Measurements from ENCODE around the gene SMIM22. TPM values are rescaled to one million over a fixed set of nuclear protein-coding genes. Genes with fewer than 3 reads are reported as not detected.

SMIM22 gene
- total and polyA plus RNA-seq, 2 donors, result 3.9 to 16.2 TPM

DNA sequence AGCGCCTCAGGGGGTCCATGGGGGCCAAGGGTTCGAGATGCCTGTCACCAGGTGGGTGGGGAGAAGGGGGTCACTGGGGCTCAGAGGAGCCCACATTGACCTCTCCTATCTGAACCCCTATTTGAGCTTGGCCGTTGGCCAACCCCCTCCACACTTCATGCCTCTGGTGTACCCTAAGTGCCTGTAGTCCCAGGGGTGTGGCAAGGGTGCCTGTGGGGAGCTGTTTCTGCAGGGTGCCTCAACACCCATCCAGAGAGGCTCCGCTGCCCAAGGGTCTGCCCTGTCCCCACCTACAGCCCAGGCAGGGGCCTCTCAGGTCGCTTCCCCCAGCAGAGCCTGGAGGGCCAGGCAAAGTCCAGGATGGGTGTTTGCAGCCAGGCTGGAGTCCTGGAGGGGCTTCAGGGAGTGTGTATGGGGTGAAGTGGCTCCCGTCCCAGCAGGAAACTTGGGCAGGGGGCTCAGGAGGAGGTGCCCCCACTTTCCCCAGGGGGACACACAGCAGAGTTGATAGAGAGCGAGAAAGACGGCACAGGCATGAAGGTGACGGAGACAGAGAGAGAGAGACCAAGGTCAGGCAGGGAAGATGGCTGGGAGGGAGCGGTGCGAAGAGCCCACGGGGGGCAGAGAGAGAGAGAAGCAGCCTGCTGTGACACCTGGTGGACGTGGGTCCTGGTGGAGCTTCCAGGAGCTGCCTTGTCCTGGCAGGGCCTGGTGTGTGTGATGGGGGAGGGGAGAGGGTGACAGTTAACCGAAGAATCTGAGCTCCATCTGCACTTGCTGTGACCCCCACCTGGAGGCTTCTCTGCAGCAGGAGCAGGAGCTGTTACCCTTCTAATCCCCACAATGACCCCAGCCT, 7.3 kb upstream of the SMIM22 start, which contains the start of gene SEPTIN12:
SEPTIN12 (minus strand) TSS at position 719 of the 856 bp plus-strand sequence; CDS start at position 19, 700 bp downstream.
- peak within 1 kb of the TSS in 1 of 2 donors; percentile 44 for H3K27ac ChIP-seq (ENCODE audit: low read depth in 1 of 2, low read length in 1 of 2)
- no peak within 1 kb of the TSS for H3K4me3 ChIP-seq (ENCODE audit: low read length in 2 of 2)
- no peaks in the 10 kb centered on the region for H3K27me3 ChIP-seq (ENCODE audit: control insufficient read depth in 2 of 2, insufficient read depth in 1 of 2, low read length in 1 of 2)
- DNase-seq (ENCODE audit: low read depth in 6 of 9, low spot score in 9 of 9), result peak in 1 of 9 donors; percentile 28
- peaks cover 0 to 14% of the 10 kb centered on the region in 2 donors for H3K4me1 ChIP-seq (ENCODE audit: control insufficient read depth in 2 of 2, insufficient read depth in 2 of 2, low read length in 2 of 2)
- H3K36me3 ChIP-seq (ENCODE audit: control insufficient read depth in 2 of 2, insufficient read depth in 2 of 2, low read length in 1 of 2), result no peaks in the 10 kb centered on the region
- 90% methylated on average over 14 of the region's 14 CpGs for WGBS
- H3K9me3 ChIP-seq (ENCODE audit: control insufficient read depth in 2 of 2, insufficient read depth in 1 of 2, low read length in 1 of 2), result no peaks in the 10 kb centered on the region

DNA sequence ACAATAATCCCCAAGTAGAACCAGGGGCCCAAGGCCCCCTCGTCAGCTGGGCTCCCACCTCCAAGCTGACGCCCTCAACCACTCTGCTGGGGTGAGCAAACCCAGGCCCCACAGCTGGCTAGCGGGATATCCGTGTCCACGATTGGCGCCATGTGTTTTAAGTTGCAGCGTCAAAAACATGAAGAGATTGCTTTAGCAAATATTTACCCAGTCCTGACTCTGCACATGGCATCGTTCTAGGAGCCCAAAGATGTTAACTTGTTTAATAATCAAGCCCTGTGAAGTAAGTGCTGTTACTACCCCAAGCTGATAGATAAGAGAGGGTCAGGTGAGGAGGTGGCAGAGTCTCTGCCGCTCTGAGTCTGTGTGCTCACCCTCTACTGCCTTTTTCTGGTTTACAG, 6.7 kb upstream of the SMIM22 start:
- 91% methylated on average over 9 of the region's 9 CpGs for WGBS
- peak in 1 of 9 donors; percentile 47 for DNase-seq (ENCODE audit: low read depth in 6 of 9, low spot score in 9 of 9)

DNA sequence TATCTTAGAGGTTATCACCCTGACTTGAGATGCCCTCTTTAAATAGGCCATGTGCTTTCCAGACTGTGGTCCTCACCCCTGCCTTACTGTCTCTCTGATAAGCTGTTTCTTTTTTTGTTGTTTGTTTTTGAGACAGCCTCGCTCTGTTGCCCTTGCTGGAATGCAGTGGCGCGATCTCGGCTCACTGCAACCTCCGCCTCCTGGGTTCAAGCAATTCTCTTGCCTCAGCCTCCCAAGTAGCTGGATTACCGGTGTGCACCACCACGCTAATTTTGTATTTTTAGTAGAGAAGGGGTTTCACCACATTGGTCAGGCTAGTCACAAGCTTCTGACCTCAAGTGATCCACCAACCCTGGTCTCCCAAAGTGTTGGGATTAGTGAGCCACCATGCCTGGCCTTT, 6.3 kb upstream of the SMIM22 start:
- no peak for DNase-seq (ENCODE audit: low read depth in 6 of 9, low spot score in 9 of 9)
- no peaks in the 10 kb centered on the region for H3K27me3 ChIP-seq (ENCODE audit: control insufficient read depth in 2 of 2, insufficient read depth in 1 of 2, low read length in 1 of 2)

More for the DNA sequence above, 6.7 kb upstream of the SMIM22 start:
- Histone ChIP-seq H3K27ac (ENCODE audit: low read depth in 1 of 2, low read length in 1 of 2) (peak overlapping the region in 1 of 2 donors; percentile 44), H3K4me3 (ENCODE audit: low read length in 2 of 2) (no peak overlapping the region), H3K27me3 (ENCODE audit: control insufficient read depth in 2 of 2, insufficient read depth in 1 of 2, low read length in 1 of 2) (no peaks in the 10 kb centered on the region), H3K9me3 (ENCODE audit: control insufficient read depth in 2 of 2, insufficient read depth in 1 of 2, low read length in 1 of 2) (no peaks in the 10 kb centered on the region), H3K4me1 (ENCODE audit: control insufficient read depth in 2 of 2, insufficient read depth in 2 of 2, low read length in 2 of 2) (peaks cover 0 to 14% of the 10 kb centered on the region in 2 donors), H3K36me3 (ENCODE audit: control insufficient read depth in 2 of 2, insufficient read depth in 2 of 2, low read length in 1 of 2) (no peaks in the 10 kb centered on the region)

DNA sequence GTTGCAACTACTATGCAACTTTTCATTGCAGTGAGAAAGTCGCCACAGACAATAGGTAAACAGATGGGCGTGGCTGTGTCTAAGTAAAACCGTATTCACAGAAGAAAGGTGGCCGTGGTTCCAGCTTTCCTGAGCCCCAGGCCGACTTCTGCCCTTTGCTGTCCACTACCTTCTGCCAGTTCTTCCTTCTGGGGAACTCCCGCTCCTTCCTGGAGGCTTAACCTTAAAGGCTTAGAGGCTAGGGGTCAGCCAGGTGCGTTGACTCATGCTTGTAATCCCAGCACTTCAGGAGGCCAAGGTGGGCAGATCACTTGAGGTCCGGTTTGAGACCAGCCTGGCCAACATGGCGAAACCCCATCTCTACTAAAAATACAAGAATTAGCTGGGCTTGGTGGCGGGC, 4.9 kb upstream of the SMIM22 start:
- WGBS, result 93% methylated on average over 10 of the region's 10 CpGs

More for the DNA sequence above, 6.3 kb upstream of the SMIM22 start:
- Histone ChIP-seq H3K27ac (ENCODE audit: low read depth in 1 of 2, low read length in 1 of 2) (peak overlapping the region in 1 of 2 donors; percentile 44), H3K9me3 (ENCODE audit: control insufficient read depth in 2 of 2, insufficient read depth in 1 of 2, low read length in 1 of 2) (no peaks in the 10 kb centered on the region), H3K4me3 (ENCODE audit: low read length in 2 of 2) (no peak overlapping the region), H3K36me3 (ENCODE audit: control insufficient read depth in 2 of 2, insufficient read depth in 2 of 2, low read length in 1 of 2) (no peaks in the 10 kb centered on the region), H3K4me1 (ENCODE audit: control insufficient read depth in 2 of 2, insufficient read depth in 2 of 2, low read length in 2 of 2) (peaks cover 0 to 14% of the 10 kb centered on the region in 2 donors)
- WGBS, result 98% methylated on average over 7 of the region's 7 CpGs

DNA sequence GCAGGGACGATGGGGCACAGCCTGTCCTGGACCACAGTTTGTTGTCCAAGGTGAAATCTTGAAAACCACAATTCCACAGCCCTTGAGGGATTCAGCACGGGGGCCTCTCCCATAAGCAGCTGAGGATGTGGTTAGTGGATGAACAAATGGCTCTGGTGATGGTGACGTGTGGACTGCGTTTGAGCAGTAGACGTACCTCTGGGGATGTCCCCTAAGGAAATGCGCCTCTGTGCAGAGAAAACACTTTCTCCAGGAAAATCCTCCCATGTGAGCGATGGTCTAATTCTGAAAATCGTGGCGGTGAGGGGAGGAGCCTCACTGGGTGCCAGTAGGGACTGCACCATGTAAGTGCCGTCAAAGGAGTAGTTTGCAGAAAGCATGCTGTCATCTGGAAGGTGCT, 4.3 kb upstream of the SMIM22 start:
- WGBS, result 71% methylated on average over 10 of the region's 10 CpGs
- H3K4me1 ChIP-seq (ENCODE audit: control insufficient read depth in 2 of 2, insufficient read depth in 2 of 2, low read length in 2 of 2), result peaks cover 0 to 14% of the 10 kb centered on the region in 2 donors
- no peak for DNase-seq (ENCODE audit: low read depth in 6 of 9, low spot score in 9 of 9)

More for the DNA sequence above, 4.9 kb upstream of the SMIM22 start:
- Histone ChIP-seq H3K4me3 (ENCODE audit: low read length in 2 of 2) (no peak overlapping the region), H3K27me3 (ENCODE audit: control insufficient read depth in 2 of 2, insufficient read depth in 1 of 2, low read length in 1 of 2) (no peaks in the 10 kb centered on the region), H3K4me1 (ENCODE audit: control insufficient read depth in 2 of 2, insufficient read depth in 2 of 2, low read length in 2 of 2) (peaks cover 0 to 14% of the 10 kb centered on the region in 2 donors), H3K9me3 (ENCODE audit: control insufficient read depth in 2 of 2, insufficient read depth in 1 of 2, low read length in 1 of 2) (no peaks in the 10 kb centered on the region), H3K27ac (ENCODE audit: low read depth in 1 of 2, low read length in 1 of 2) (no peak overlapping the region), H3K36me3 (ENCODE audit: control insufficient read depth in 2 of 2, insufficient read depth in 2 of 2, low read length in 1 of 2) (no peaks in the 10 kb centered on the region)
- DNase-seq (ENCODE audit: low read depth in 6 of 9, low spot score in 9 of 9), result no peak

DNA sequence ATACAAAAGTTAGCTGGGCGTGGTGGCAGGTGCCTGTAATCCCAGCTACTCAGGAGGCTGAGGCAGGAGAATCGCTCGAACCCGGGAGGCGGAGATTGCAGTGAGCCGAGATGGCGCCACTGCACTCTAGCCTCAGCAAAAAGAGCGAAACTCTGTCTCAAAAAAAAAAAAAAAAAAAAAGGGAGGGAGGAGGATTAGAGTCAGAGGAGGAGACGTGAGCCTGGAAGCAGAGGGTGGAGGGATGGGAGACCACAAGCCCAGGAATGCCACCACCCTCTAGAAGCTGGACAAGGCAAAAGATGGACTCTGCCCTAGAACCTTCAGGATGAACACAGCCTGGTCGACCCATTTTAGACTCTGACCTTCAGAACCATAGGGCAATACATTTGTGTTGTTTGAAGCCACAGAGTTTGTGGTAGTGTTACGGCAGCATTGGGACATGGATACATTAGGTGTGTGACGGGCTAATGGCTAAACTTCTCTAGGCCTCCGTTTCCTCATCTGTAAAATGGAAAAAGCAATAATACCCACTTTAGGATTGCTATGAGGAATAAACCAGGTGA, 2.1 kb upstream of the SMIM22 start:
- WGBS, result 92% methylated on average over 13 of the region's 13 CpGs

More for the DNA sequence above, 4.3 kb upstream of the SMIM22 start:
- H3K9me3 ChIP-seq (ENCODE audit: control insufficient read depth in 2 of 2, insufficient read depth in 1 of 2, low read length in 1 of 2), result no peaks in the 10 kb centered on the region
- no peak overlapping the region for H3K27ac ChIP-seq (ENCODE audit: low read depth in 1 of 2, low read length in 1 of 2)
- no peaks in the 10 kb centered on the region for H3K36me3 ChIP-seq (ENCODE audit: control insufficient read depth in 2 of 2, insufficient read depth in 2 of 2, low read length in 1 of 2)
- no peak overlapping the region for H3K4me3 ChIP-seq (ENCODE audit: low read length in 2 of 2)
- H3K27me3 ChIP-seq (ENCODE audit: control insufficient read depth in 2 of 2, insufficient read depth in 1 of 2, low read length in 1 of 2), result no peaks in the 10 kb centered on the region

DNA sequence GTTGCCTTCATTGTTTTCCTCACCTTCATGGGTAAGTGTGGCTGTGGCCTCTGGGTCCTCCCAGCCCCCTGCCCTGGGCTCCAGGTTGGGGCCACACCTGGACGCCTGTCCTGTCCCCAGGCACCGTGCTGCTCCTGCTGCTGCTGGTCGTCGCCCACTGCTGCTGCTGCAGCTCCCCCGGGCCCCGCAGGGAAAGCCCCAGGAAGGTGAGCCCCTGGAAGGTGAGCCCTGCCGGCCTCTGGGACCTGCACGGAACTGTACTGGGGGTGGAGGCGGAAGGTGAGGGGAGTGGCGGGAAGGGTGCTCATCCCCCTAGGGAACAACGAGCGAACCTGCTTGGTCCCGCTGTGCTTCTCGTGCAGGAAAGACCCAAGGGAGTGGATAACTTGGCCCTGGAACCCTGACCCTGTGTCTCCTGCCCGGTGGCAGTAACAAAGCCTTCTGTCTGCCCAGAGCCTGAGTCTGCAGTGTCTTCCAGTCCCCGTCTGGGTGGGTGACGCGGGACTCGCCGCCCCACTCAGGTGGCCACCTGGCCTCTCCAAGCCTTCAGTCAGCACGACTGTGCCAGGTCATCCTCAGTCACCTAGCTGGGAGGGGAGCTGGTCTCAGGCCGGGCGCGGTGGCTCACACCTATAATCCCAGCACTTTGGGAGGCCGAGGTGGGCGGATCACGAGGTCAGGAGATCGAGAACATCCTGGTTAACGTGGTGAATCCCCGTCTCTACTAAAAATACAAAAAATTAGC, 831 bp downstream of the SMIM22 start:
- Histone ChIP-seq H3K27me3 (ENCODE audit: control insufficient read depth in 2 of 2, insufficient read depth in 1 of 2, low read length in 1 of 2) (no peaks in the 10 kb centered on the region), H3K4me3 (ENCODE audit: low read length in 2 of 2) (no peak overlapping the region), H3K36me3 (ENCODE audit: control insufficient read depth in 2 of 2, insufficient read depth in 2 of 2, low read length in 1 of 2) (peaks cover 2 to 7% of the 10 kb centered on the region in 2 donors), H3K27ac (ENCODE audit: low read depth in 1 of 2, low read length in 1 of 2) (no peak overlapping the region), H3K9me3 (ENCODE audit: control insufficient read depth in 2 of 2, insufficient read depth in 1 of 2, low read length in 1 of 2) (peaks cover 0 to 5% of the 10 kb centered on the region in 2 donors), H3K4me1 (ENCODE audit: control insufficient read depth in 2 of 2, insufficient read depth in 2 of 2, low read length in 2 of 2) (peaks cover 0 to 11% of the 10 kb centered on the region in 2 donors)
- DNase-seq (ENCODE audit: low read depth in 6 of 9, low spot score in 9 of 9), result no peak
- 98% methylated on average over 30 of the region's 30 CpGs for WGBS

More for the DNA sequence above, 2.1 kb upstream of the SMIM22 start:
- Histone ChIP-seq H3K27ac (ENCODE audit: low read depth in 1 of 2, low read length in 1 of 2) (no peak overlapping the region), H3K4me3 (ENCODE audit: low read length in 2 of 2) (no peak overlapping the region), H3K4me1 (ENCODE audit: control insufficient read depth in 2 of 2, insufficient read depth in 2 of 2, low read length in 2 of 2) (peaks cover 0 to 9% of the 10 kb centered on the region in 2 donors), H3K36me3 (ENCODE audit: control insufficient read depth in 2 of 2, insufficient read depth in 2 of 2, low read length in 1 of 2) (peaks cover 0 to 3% of the 10 kb centered on the region in 2 donors), H3K27me3 (ENCODE audit: control insufficient read depth in 2 of 2, insufficient read depth in 1 of 2, low read length in 1 of 2) (no peaks in the 10 kb centered on the region), H3K9me3 (ENCODE audit: control insufficient read depth in 2 of 2, insufficient read depth in 1 of 2, low read length in 1 of 2) (no peaks in the 10 kb centered on the region)
- no peak for DNase-seq (ENCODE audit: low read depth in 6 of 9, low spot score in 9 of 9)

DNA sequence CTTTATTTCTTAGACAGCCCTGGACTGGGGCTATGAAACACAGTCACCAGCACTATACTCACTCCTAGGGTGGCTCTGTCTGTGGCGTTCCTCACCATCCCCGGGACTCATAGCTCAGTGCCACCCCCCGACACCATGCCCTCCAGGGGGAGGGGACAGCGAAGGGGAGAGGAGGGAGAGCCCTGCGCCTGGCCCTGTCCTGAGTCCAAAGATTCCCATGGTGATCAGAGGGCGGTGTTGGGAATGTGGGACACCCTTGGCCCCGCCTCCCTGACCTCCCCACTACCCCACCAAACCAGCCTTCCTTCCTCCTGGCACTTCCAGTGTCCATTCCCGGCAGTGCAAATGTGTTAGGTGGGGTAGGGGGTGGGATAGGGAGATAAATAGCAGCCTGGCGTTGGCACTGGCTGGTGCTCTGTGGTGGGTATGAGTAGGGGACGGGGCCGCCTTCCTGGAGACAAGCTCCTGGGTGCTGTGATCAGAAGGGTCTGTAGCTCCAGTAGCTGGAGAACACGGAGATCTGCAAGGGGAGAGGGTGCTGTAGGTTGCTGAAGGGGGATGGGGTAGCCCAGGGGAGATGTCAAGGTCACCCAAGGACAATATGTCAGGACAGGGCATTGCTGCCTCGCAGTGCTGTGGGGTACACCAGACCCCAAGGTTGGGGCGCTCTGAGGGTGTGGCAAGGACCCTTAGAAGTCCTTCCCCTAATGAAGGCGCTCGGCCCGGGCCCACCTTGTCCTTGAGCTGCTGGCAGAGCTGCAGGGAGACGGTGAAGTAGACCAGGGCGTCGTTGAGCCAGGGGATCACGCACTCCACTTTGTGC, 2.0 kb downstream of the SMIM22 start:
- Histone ChIP-seq H3K9me3 (ENCODE audit: control insufficient read depth in 2 of 2, insufficient read depth in 1 of 2, low read length in 1 of 2) (peaks cover 0 to 5% of the 10 kb centered on the region in 2 donors), H3K4me1 (ENCODE audit: control insufficient read depth in 2 of 2, insufficient read depth in 2 of 2, low read length in 2 of 2) (peaks cover 7 to 20% of the 10 kb centered on the region in 2 donors), H3K27ac (ENCODE audit: low read depth in 1 of 2, low read length in 1 of 2) (no peak overlapping the region), H3K36me3 (ENCODE audit: control insufficient read depth in 2 of 2, insufficient read depth in 2 of 2, low read length in 1 of 2) (peaks cover 2 to 7% of the 10 kb centered on the region in 2 donors), H3K27me3 (ENCODE audit: control insufficient read depth in 2 of 2, insufficient read depth in 1 of 2, low read length in 1 of 2) (no peaks in the 10 kb centered on the region), H3K4me3 (ENCODE audit: low read length in 2 of 2) (no peak overlapping the region)
- DNase-seq (ENCODE audit: low read depth in 6 of 9, low spot score in 9 of 9), result no peak
- 97% methylated on average over 21 of the region's 21 CpGs for WGBS
